Right cardiac atrium (tissue), 5 donors: ENCODE measurements around the gene ELOVL1. TPM values are rescaled to one million over a fixed set of nuclear protein-coding genes. Genes with fewer than 3 reads are reported as not detected.
A peak's percentile ranks its signal among the peaks of the same experiment; 100 is the strongest.

Source experiments
- ATAC-seq, 2 donors: fragments of 200-7000 bp; cut with Tn5 transposase; one replicate each; pipeline versions ENCODE4 v1.8.0 to v1.9.1; 2020; ENCODE audit warnings: moderate library complexity in 2 of 2, mild to moderate bottlenecking in 1 of 2
- DNase-seq, 3 donors: peaks; one replicate each; pipeline ENCODE4 v3.0.0-alpha.2; 2020
- H3K27ac ChIP-seq: one replicate; pipeline ENCODE4 v1.5.1; 2013; ENCODE audit warnings: mild to moderate bottlenecking, low read length, control low read depth, moderate library complexity
- H3K27me3 ChIP-seq: one replicate; pipeline ENCODE4 v1.6.1; 2013; ENCODE audit not compliant: control insufficient read depth, insufficient read depth
- H3K4me1 ChIP-seq: one replicate; pipeline ENCODE4 v1.6.1; 2013; ENCODE audit warnings: low read length; ENCODE audit not compliant: control insufficient read depth, insufficient read depth
- H3K4me3 ChIP-seq: one replicate; pipeline ENCODE4 v1.5.1; 2013; ENCODE audit warnings: low read length, control low read depth
- H3K9me3 ChIP-seq: one replicate; pipeline ENCODE4 v1.6.1; 2013; ENCODE audit warnings: low read length; ENCODE audit not compliant: control insufficient read depth
- WGBS: extraction: QIAGEN DNeasy Blood & Tissue Kit; methylation state at CpG from one replicate; pipeline ENCODE4 v1.1.7; 2013; 5-methylcytosine and 5-hydroxymethylcytosine counted together
- intact Hi-C, 4 donors: fragments of 100-400 bp; cut with DNase I; formaldehyde crosslinking; loops; one replicate each; pipeline versions ENCODE4 v1.11.0 to v1.14.0; 2022 to 2023
- polyA plus RNA-seq: library from polyadenylated mRNA; stranded (reverse); fragments of 200-250 nt; gene quantifications from one replicate; pipeline ENCODE4 v1.2.3, GENCODE V29; 2013
- total RNA-seq, 4 donors: library from RNA; stranded (reverse); fragmentation: NEBNext Ultra II Directional; extraction: Animal tissue kit (Norgen Biotek cat#: 25700); gene quantifications; one replicate each; pipeline ENCODE4 v1.2.1, GENCODE V29; 2021
- donor health status: healthy with polysubstance abuse.
- donor health status: DM: no; HTN: yes; CAD: no.
- donor health status: DM: no; HTN: no; CAD: no.
- donor health status: DM: no; HTN: yes; CAD: no; lungs with severe emphysema.
- donor health status: DM: yes; HTN: yes; CAD: no.

The ELOVL1 gene
- total and polyA plus RNA-seq, 5 donors, result 33.1 to 47.1 (median 37.6) TPM

GRCh38 chr1:43352881-43353280 is 14.9 kb downstream of the ELOVL1 start:
- intact Hi-C loops, result no loop called here
- 70% methylated on average over 3 of the region's 3 CpGs for WGBS
- Histone ChIP-seq H3K27me3 (no peaks in the 10 kb centered on the region), H3K4me1 (peaks cover 1% of the 10 kb centered on the region), H3K4me3 (no peak overlapping the region), H3K9me3 (no peaks in the 10 kb centered on the region), H3K27ac (no peak overlapping the region)
- no peak for ATAC-seq
- DNase-seq, result no peak

DNA sequence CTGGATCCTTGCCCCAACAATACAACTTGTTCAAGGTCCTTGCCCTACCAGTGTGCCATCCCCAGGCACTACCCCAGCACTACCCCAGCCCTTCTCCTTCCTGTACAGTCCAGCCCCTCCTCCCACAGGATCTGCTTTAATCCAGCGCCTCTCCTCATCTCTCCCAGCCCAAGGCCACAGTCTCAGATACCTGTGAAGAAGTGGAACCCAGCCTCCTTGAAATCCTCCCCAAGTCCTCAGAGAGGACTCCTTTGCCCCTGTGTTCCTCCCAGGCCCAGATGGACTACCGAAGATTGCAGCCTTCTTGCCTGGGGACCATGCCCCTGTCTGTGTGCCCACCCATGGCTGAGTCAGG is 15.5 kb downstream of the ELOVL1 start:
- Histone ChIP-seq H3K9me3 (no peaks in the 10 kb centered on the region), H3K4me1 (peaks cover 1% of the 10 kb centered on the region), H3K4me3 (no peak overlapping the region), H3K27me3 (no peaks in the 10 kb centered on the region), H3K27ac (no peak overlapping the region)
- no peak for DNase-seq
- 97% methylated on average over 2 of the region's 2 CpGs for WGBS
- ATAC-seq, result no peak
- intact Hi-C loops, result no loop called here

DNA sequence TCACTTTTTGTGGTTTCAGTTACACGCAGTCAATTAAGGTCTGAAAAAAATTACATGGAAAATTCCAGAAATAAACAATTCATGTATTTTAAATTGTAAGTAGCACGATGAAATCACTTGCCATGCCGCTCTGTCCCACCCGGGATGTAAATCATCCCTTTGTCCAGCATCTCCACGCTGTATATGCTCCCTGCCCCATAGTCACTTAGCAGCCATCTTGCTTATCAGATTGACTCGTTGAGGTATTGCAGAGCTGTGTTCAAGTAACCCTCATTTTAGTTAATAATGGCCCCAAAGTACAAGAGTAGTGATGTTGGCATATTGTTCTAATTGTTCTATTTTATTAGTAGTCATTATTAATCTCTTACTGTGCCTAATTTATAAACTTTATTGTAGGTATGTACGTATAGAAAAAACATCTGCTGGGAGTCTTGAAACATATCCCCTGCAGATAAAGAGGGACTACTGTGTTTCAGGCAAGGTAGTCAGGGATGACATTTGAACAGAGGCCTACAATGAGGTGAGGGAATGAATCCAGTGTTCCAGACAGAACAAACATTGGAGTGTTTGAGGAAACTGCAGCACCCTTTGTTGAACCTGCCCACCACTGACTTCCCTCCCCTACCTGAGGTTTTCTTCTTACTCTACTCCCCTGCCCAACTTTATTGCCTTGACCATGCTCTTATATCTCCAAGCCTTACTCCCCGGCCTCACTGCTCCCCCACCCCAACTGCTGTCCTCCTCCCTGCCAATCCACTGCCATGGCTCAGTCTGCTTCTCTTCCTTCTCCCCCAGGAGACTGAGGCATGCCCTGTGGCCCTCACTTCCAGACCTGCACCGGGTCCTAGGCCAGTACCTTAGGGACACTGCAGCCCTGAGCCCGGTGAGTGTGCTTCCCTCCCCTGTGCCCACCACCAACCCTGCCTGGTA is 16.1 kb downstream of the ELOVL1 start:
- Histone ChIP-seq H3K27me3 (no peaks in the 10 kb centered on the region), H3K9me3 (no peaks in the 10 kb centered on the region), H3K27ac (no peak overlapping the region), H3K4me1 (peaks cover 1% of the 10 kb centered on the region), H3K4me3 (no peak overlapping the region)
- 85% methylated on average over 10 of the region's 10 CpGs for WGBS
- ATAC-seq (no peak), DNase-seq (no peak)
- intact Hi-C loops, result no loop called here

- 91% methylated on average over 1 of the region's 1 CpG for WGBS
- Histone ChIP-seq H3K27me3 (no peaks in the 10 kb centered on the region), H3K27ac (no peak overlapping the region), H3K9me3 (no peaks in the 10 kb centered on the region), H3K4me3 (no peak overlapping the region), H3K4me1 (peaks cover 1% of the 10 kb centered on the region)
- ATAC-seq (no peak), DNase-seq (no peak)
- intact Hi-C loops, result no loop called here
These were observed 16.8 kb downstream of the ELOVL1 start for GRCh38 chr1:43350976-43351375.

- intact Hi-C loops, result loop anchor here in 1 of 4 donors (2.0 kb wide), 1 partner anchor 111 kb away; no protein-coding TSS in a partner anchor
- Histone ChIP-seq H3K27me3 (no peaks in the 10 kb centered on the region), H3K27ac (peak overlapping the region; percentile 91), H3K9me3 (no peaks in the 10 kb centered on the region), H3K4me3 (peak overlapping the region; percentile 45), H3K4me1 (peaks cover 1% of the 10 kb centered on the region)
- peak; percentile 1 to 2 for ATAC-seq
- WGBS, result 45% methylated on average over 11 of the region's 11 CpGs
- DNase-seq, result no peak
These were observed 18.1 kb downstream of the ELOVL1 start for GRCh38 chr1:43349594-43350306.

DNA sequence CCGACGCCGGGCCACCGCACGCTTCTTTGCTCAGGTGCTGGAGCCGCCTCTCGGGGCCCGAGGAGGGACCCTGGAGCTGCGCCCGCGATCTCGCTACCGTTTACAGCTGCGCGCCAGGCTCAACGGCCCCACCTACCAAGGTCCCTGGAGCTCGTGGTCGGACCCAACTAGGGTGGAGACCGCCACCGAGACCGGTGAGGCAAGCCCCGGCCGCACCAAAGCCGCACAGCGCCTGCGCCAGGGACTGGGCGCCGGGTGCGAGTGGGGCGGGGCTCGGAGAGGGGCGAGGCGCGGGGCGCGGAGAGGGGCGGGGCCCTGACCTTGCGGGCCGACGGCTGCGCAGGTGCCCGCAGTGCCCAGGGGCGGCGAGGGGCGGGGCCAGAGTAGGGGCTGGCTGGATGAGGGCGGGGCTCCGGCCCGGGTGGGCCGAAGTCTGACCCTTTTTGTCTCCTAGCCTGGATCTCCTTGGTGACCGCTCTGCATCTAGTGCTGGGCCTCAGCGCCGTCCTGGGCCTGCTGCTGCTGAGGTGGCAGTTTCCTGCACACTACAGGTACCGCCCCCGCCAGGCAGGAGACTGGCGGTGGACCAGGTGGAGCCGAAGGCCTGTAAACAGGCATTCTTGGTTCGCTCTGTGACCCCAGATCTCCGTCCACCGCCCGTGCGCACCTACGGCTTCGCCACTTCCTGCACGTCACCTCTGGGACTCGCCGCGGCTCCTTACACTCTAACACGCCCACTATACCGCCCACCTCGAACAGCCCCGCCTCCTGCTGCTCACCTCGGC is 18.8 kb downstream of the ELOVL1 start:
- Histone ChIP-seq H3K9me3 (no peaks in the 10 kb centered on the region), H3K27me3 (no peaks in the 10 kb centered on the region), H3K27ac (peak overlapping the region; percentile 91), H3K4me3 (peak overlapping the region; percentile 45), H3K4me1 (peaks cover 1% of the 10 kb centered on the region)
- 8% methylated on average over 72 of the region's 72 CpGs for WGBS
- DNase-seq (peak; percentile 82 to 94 (median 93)), ATAC-seq (peak; percentile 88 to 92)
- intact Hi-C loops, result loop anchor here in 1 of 4 donors (2.0 kb wide), 1 partner anchor 110 kb away; no protein-coding TSS in a partner anchor

GRCh38 chr1:43348343-43348808 is 19.4 kb downstream of the ELOVL1 start:
- intact Hi-C loops, result loop anchor here in 1 of 4 donors (2.0 kb wide), 1 partner anchor 110 kb away; no protein-coding TSS in a partner anchor
- 26% methylated on average over 22 of the region's 22 CpGs for WGBS
- peaks cover 1% of the 10 kb centered on the region for H3K4me1 ChIP-seq
- peak overlapping the region; percentile 45 for H3K4me3 ChIP-seq
- no peaks in the 10 kb centered on the region for H3K9me3 ChIP-seq
- peak; percentile 13 to 24 for ATAC-seq
- H3K27ac ChIP-seq, result peak overlapping the region; percentile 69
- H3K27me3 ChIP-seq, result no peaks in the 10 kb centered on the region
- DNase-seq, result no peak

- intact Hi-C loops, result no loop called here
- H3K4me1 ChIP-seq, result peaks cover 1% of the 10 kb centered on the region
These were observed 21.2 kb downstream of the ELOVL1 start for GRCh38 chr1:43346636-43347035.

DNA sequence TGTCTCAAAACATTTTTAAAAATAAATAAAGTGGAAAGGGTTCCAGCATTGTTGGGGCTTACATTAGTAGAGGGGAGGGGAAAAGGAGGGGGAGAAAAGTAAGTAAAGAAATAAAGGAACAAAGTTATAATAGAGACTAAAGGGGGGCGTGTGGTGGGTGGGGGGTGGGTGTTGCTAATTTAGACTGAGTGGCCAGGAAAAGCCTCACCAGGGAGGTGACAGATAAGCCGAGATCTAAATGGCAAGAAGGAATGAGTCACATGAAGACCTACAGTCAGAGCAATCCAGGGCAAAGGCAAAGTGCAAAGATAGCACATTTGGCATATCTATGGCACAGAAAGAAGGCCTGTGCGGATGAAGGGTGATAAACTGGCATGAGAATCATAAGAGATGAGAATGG is 22.7 kb downstream of the ELOVL1 start:
- Histone ChIP-seq H3K4me3 (no peak overlapping the region), H3K4me1 (peaks cover under 1% of the 10 kb centered on the region), H3K9me3 (no peaks in the 10 kb centered on the region), H3K27me3 (no peaks in the 10 kb centered on the region), H3K27ac (peak overlapping the region; percentile 64)
- ATAC-seq (peak; percentile 39 to 44), DNase-seq (no peak)
- intact Hi-C loops, result no loop called here
- 35% methylated on average over 3 of the region's 3 CpGs for WGBS

More at GRCh38 chr1:43346636-43347035, 21.2 kb downstream of the ELOVL1 start:
- WGBS, result 87% methylated on average over 5 of the region's 5 CpGs
- H3K27ac ChIP-seq, result peak overlapping the region; percentile 63
- ATAC-seq, result no peak
- DNase-seq, result no peak
- no peaks in the 10 kb centered on the region for H3K9me3 ChIP-seq
- H3K27me3 ChIP-seq, result no peaks in the 10 kb centered on the region
- H3K4me3 ChIP-seq, result no peak overlapping the region

DNA sequence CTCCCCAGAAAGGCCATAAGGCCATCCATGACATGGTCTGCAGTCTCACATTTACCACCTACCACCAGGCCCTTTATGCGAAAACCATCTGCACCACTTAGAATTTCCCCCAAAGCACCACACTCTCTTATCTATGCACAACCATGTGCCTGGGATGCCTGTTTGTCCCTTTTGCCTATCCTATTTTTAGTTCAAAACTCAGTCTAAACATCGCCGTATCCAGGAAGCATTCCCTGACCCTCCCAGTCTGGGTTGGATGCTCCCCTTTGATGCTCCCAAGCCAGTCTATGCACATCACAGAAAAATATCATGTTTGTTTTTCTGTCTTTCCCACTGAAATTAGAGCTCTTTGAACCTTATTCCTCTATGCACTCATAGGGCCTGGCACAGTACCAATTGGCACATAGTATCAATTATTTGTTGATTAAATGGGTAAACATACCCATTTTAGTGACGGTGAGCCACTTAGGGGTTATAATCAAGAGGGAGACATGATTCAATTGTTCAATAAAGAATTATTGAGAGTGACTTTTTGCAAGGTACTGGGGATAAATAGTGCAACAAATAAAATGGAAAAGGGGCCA is 23.5 kb downstream of the ELOVL1 start:
- no peaks in the 10 kb centered on the region for H3K9me3 ChIP-seq
- no peak overlapping the region for H3K4me3 ChIP-seq
- ATAC-seq, result peak; percentile 55 to 75
- peak in 1 of 3 donors; percentile 36 for DNase-seq
- 46% methylated on average over 4 of the region's 4 CpGs for WGBS
- intact Hi-C loops, result no loop called here
- H3K27me3 ChIP-seq, result no peaks in the 10 kb centered on the region
- no peaks in the 10 kb centered on the region for H3K4me1 ChIP-seq
- H3K27ac ChIP-seq, result peak overlapping the region; percentile 63
